ENCODE results near the gene PPARA. TPM values are rescaled to one million over a fixed set of nuclear protein-coding genes. Genes with fewer than 3 reads are reported as not detected.

PPARA gene
- total RNA-seq, 1 experiment from 2014 or later: 14.5 TPM

DNA sequence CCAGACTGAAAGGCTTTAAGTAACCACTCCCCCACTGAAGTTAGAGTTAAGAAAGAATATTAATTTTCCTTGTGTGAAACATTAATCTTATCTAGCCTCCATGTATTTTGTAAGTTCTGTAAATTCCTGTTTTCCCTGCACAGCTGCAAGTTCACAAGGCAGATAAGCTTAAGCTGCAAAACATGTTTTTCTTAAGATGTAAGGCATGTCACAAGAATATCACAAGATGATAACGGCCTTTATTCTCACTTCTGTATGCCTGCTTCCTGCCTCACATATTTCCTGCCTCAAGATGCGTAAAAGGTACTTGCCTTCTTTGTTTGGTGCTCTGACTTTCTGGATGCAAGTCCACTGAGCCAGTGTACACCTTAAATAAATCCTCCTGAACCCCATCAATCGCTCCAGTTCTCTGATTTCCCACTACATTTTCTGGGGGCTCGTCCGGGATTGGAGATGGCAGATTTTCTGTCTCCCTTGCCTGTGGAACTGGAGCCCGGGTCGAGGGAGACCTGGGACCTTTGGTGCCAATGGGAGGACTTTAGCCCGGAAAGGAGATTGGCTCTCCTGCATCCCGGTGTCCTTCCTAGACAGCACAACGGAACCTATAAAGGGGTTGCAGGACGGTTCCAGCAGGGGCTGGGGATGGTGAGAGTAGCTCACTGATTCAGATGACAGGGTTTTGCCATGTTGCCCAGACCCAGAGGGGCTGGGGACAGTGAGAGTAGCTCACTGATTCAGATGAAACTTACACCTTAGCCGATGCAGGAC lies 30.2 kb downstream of the PPARA start:
- H2AFZ ChIP-seq (ENCODE audit: low read depth, low read length, poor library complexity, severe bottlenecking): no peak overlapping the region
- no TSS peak for BruUV-seq (replicated peaks)
- DNase-seq (ENCODE audit: low read depth, low spot score) (no peak), ATAC-seq (no peak)
- no peak overlapping the region for H3K9ac ChIP-seq (ENCODE audit: low read length)
- POLR2A ChIA-PET: no interaction called here
- no peaks in the 10 kb centered on the region for H3K9me3 ChIP-seq (ENCODE audit: control insufficient read depth in 1 of 2, insufficient read depth in 1 of 2, low read depth in 1 of 2, low read length in 2 of 2)
- peaks cover 0 to 4% of the 10 kb centered on the region in 2 experiments; a peak in 1 of 4 replicates for H3K36me3 ChIP-seq (ENCODE audit: control insufficient read depth in 1 of 2, insufficient read depth in 2 of 2, low read length in 2 of 2)
- RAD21 ChIA-PET (ENCODE audit: low non-redundant PET in 1 of 2, low total read pairs in 2 of 2, uncharacterized antibody in 2 of 2, unreplicated experiment in 2 of 2): no interaction called here
- no peaks in the 10 kb centered on the region for H3K4me1 ChIP-seq (ENCODE audit: control insufficient read depth in 1 of 2, insufficient read depth in 2 of 2, low read length in 2 of 2)
- H3K27me3 ChIP-seq (ENCODE audit: insufficient read depth, low read length): no peaks in the 10 kb centered on the region
- H3K9me2 ChIP-seq (ENCODE audit: insufficient read depth): no peaks in the 10 kb centered on the region
- H4K20me1 ChIP-seq (ENCODE audit: insufficient read depth): no peaks in the 10 kb centered on the region
- H3K4me2 ChIP-seq (ENCODE audit: low read length): no peak overlapping the region
- H3K4me3 ChIP-seq (replicated peaks in 1 of 2; ENCODE audit: low read depth in 1 of 2, low read length in 2 of 2): no peak overlapping the region
- intact Hi-C loops (cut with micrococcal nuclease): no loop called here
- H3K27ac ChIP-seq (ENCODE audit: low read depth, low read length): no peak overlapping the region
- CTCF ChIA-PET: no interaction called here
- TF ChIP-seq YY1 (IDR thresholded peaks at IDR 0.05; ENCODE audit: extremely low read depth, insufficient replicate concordance, low read depth, low read length): no peak
- TF ChIP-seq EZH2phosphoT487 (IDR thresholded peaks at IDR 0.05; ENCODE audit: borderline replicate concordance): no peak
- TF ChIP-seq, protein P1, sequence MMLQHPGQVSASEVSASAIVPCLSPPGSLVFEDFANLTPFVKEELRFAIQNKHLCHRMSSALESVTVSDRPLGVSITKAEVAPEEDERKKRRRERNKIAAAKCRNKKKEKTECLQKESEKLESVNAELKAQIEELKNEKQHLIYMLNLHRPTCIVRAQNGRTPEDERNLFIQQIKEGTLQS (IDR thresholded peaks at IDR 0.05): no peak
- TF ChIP-seq POLR2A (IDR thresholded peaks at IDR 0.05; ENCODE audit: borderline replicate concordance, extremely low read depth, insufficient read depth, insufficient read length): no peak
- no peak for TF ChIP-seq ZNF274 (IDR thresholded peaks at IDR 0.05; ENCODE audit: low read depth, low read length)
- no peak for TF ChIP-seq CEBPB (IDR thresholded peaks at IDR 0.05; ENCODE audit: low read depth)
- TF ChIP-seq EZH2 (IDR thresholded peaks at IDR 0.05): no peak
- TF ChIP-seq TCF7L2 (IDR thresholded peaks at IDR 0.05; ENCODE audit: borderline replicate concordance, extremely low read depth, insufficient read depth, insufficient read length): no peak
- no peaks in the 10 kb centered on the region for H3K79me2 ChIP-seq (ENCODE audit: insufficient read depth, low read length)

DNA sequence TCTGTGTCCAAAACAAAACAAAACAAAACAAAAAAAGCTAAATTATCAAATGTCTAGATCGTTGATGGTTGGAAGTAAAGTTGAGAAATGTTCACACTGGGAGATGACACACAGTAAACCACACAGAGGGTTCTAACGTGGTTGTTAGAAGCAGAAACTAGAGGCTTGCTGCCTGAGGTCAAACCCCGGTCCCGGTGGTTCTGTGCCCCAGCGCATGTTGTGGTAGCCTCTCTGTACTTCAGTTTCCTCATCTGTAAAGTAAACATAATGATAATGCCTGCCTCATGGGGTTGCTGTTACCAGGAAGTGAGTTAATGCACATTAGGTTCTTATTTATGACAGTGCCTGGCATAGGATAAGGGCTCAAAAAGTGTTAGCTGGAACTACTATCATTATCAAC lies 33.4 kb downstream of the PPARA start:
- RAD21 ChIA-PET (ENCODE audit: low non-redundant PET in 1 of 2, low total read pairs in 2 of 2, uncharacterized antibody in 2 of 2, unreplicated experiment in 2 of 2): no interaction called here
- H3K4me3 ChIP-seq (replicated peaks in 1 of 2; ENCODE audit: low read depth in 1 of 2, low read length in 2 of 2): no peak overlapping the region
- peaks cover 0 to 4% of the 10 kb centered on the region in 2 experiments; a peak in 1 of 4 replicates for H3K36me3 ChIP-seq (ENCODE audit: control insufficient read depth in 1 of 2, insufficient read depth in 2 of 2, low read length in 2 of 2)
- no peak overlapping the region for H3K9ac ChIP-seq (ENCODE audit: low read length)
- no peaks in the 10 kb centered on the region for H3K27me3 ChIP-seq (ENCODE audit: insufficient read depth, low read length)
- no peaks in the 10 kb centered on the region for H4K20me1 ChIP-seq (ENCODE audit: insufficient read depth)
- no peaks in the 10 kb centered on the region for H3K79me2 ChIP-seq (ENCODE audit: insufficient read depth, low read length)
- no peaks in the 10 kb centered on the region for H3K9me3 ChIP-seq (ENCODE audit: control insufficient read depth in 1 of 2, insufficient read depth in 1 of 2, low read depth in 1 of 2, low read length in 2 of 2)
- H3K4me2 ChIP-seq (ENCODE audit: low read length): no peak overlapping the region
- ATAC-seq: no peak
- no TSS peak for BruUV-seq (replicated peaks)
- no peak for DNase-seq (ENCODE audit: low read depth, low spot score)
- POLR2A ChIA-PET: no interaction called here
- peaks cover 16 to 21% of the 10 kb centered on the region in 2 experiments for H3K4me1 ChIP-seq (ENCODE audit: control insufficient read depth in 1 of 2, insufficient read depth in 2 of 2, low read length in 2 of 2)
- no peak overlapping the region for H3K27ac ChIP-seq (ENCODE audit: low read depth, low read length)
- no peaks in the 10 kb centered on the region for H3K9me2 ChIP-seq (ENCODE audit: insufficient read depth)
- intact Hi-C loops (cut with micrococcal nuclease): no loop called here
- H2AFZ ChIP-seq (ENCODE audit: low read depth, low read length, poor library complexity, severe bottlenecking): no peak overlapping the region
- CTCF ChIA-PET: no interaction called here
- TF ChIP-seq EGR1 (IDR thresholded peaks at IDR 0.05; ENCODE audit: low read depth) (no peak), YY1 (IDR thresholded peaks at IDR 0.05; ENCODE audit: extremely low read depth, insufficient replicate concordance, low read depth, low read length) (no peak), SRF (IDR thresholded peaks at IDR 0.05; ENCODE audit: low read depth) (no peak), ELF1 (IDR thresholded peaks at IDR 0.05; ENCODE audit: borderline replicate concordance, low read depth) (no peak), EZH2phosphoT487 (IDR thresholded peaks at IDR 0.05; ENCODE audit: borderline replicate concordance) (no peak), JUND (IDR thresholded peaks at IDR 0.05) (no peak), CBX3 (IDR thresholded peaks at IDR 0.05; ENCODE audit: low read depth) (no peak), SP1 (IDR thresholded peaks at IDR 0.05; ENCODE audit: low read depth) (no peak), POLR2A (IDR thresholded peaks at IDR 0.05; ENCODE audit: borderline replicate concordance, extremely low read depth, insufficient read depth, insufficient read length) (no peak), POLR2AphosphoS5 (IDR thresholded peaks at IDR 0.05; ENCODE audit: low read depth, low read length) (no peak)
- TF ChIP-seq, protein P2, sequence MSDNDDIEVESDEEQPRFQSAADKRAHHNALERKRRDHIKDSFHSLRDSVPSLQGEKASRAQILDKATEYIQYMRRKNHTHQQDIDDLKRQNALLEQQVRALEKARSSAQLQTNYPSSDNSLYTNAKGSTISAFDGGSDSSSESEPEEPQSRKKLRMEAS (IDR thresholded peaks at IDR 0.05): no peak
- TF ChIP-seq, protein P3, sequence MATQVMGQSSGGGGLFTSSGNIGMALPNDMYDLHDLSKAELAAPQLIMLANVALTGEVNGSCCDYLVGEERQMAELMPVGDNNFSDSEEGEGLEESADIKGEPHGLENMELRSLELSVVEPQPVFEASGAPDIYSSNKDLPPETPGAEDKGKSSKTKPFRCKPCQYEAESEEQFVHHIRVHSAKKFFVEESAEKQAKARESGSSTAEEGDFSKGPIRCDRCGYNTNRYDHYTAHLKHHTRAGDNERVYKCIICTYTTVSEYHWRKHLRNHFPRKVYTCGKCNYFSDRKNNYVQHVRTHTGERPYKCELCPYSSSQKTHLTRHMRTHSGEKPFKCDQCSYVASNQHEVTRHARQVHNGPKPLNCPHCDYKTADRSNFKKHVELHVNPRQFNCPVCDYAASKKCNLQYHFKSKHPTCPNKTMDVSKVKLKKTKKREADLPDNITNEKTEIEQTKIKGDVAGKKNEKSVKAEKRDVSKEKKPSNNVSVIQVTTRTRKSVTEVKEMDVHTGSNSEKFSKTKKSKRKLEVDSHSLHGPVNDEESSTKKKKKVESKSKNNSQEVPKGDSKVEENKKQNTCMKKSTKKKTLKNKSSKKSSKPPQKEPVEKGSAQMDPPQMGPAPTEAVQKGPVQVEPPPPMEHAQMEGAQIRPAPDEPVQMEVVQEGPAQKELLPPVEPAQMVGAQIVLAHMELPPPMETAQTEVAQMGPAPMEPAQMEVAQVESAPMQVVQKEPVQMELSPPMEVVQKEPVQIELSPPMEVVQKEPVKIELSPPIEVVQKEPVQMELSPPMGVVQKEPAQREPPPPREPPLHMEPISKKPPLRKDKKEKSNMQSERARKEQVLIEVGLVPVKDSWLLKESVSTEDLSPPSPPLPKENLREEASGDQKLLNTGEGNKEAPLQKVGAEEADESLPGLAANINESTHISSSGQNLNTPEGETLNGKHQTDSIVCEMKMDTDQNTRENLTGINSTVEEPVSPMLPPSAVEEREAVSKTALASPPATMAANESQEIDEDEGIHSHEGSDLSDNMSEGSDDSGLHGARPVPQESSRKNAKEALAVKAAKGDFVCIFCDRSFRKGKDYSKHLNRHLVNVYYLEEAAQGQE (IDR thresholded peaks at IDR 0.05; ENCODE audit: low read depth): no peak
- TF ChIP-seq, protein P1 (IDR thresholded peaks at IDR 0.05): no peak
